ENCODE results near the gene TMEM187. TPM values are rescaled to one million over a fixed set of nuclear protein-coding genes. Genes with fewer than 3 reads are reported as not detected.

TMEM187 gene
- total RNA-seq, 2 donors from 2014 or later, result 4.8 to 8.1 TPM

- Mint-ChIP-seq H3K27me3 (ENCODE audit: insufficient read depth) (no peaks in the 10 kb centered on the region), H3K9me3 (peaks cover 62% of the 10 kb centered on the region), H3K36me3 (ENCODE audit: low read depth) (no peaks in the 10 kb centered on the region), H3K4me1 (no peaks in the 10 kb centered on the region), H3K27ac (no peak overlapping the region), H3K4me3 (no peak overlapping the region)
- Histone ChIP-seq H3K9ac (ENCODE audit: extremely low read depth, low read length, poor library complexity, severe bottlenecking) (no peak overlapping the region), H3K27ac (ENCODE audit: low read depth, low read length) (no peak overlapping the region), H3K4me1 (ENCODE audit: control insufficient read depth, insufficient read depth, low read length) (no peaks in the 10 kb centered on the region), H3K4me3 (ENCODE audit: low read length) (no peak overlapping the region), H3K36me3 (ENCODE audit: control insufficient read depth, insufficient read depth, low read length) (no peaks in the 10 kb centered on the region), H3K9me3 (ENCODE audit: control insufficient read depth, low read length) (no peaks in the 10 kb centered on the region), H3K27me3 (ENCODE audit: control insufficient read depth, insufficient read depth, low read length, poor library complexity, severe bottlenecking) (no peaks in the 10 kb centered on the region)
- 100% methylated on average over 2 of the region's 3 CpGs; no CpG with 5 or more reads in 1 of the 2 experiments for WGBS, 2 experiments (ENCODE audit: insufficient coverage in 1 of 2, insufficient read length in 1 of 2)
- DNase-seq, result no peak
- no peak for TF ChIP-seq CTCF (conservative IDR thresholded peaks at IDR 0.05)
Measured at GRCh38 chrX:153991013-153991580, 18.5 kb downstream of the TMEM187 start.

DNA sequence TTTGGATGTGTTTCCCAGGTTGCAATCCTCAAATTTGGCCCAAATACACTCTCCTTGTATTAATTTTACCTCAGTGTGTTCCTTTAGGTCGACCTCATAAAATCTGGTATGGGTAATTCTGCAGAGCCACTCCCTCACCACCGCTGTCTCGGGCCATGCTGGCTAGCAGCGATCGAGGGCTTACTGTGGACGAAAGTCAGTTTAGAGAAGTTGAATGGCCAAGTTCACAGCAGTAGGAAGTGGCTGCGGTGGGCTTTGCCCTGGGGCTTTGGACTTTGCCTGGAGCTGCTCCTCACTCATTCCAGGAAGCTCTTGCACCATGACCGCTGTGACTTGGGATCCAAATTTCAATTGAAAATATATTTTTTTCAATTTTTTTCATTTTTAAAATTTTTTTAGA is 19.6 kb downstream of the TMEM187 start:
- TF ChIP-seq CTCF (conservative IDR thresholded peaks at IDR 0.05), result no peak
- DNase-seq, result no peak
- H3K36me3 Mint-ChIP-seq (ENCODE audit: low read depth), result no peaks in the 10 kb centered on the region

GRCh38 chrX:153993079-153993478 is 20.5 kb downstream of the TMEM187 start:
- H3K27ac ChIP-seq (ENCODE audit: low read depth, low read length), result no peak overlapping the region
- DNase-seq, result no peak
- Mint-ChIP-seq H3K4me1 (no peaks in the 10 kb centered on the region), H3K4me3 (no peak overlapping the region), H3K36me3 (ENCODE audit: low read depth) (no peaks in the 10 kb centered on the region), H3K27me3 (ENCODE audit: insufficient read depth) (no peaks in the 10 kb centered on the region), H3K9me3 (peaks cover 64% of the 10 kb centered on the region), H3K27ac (no peak overlapping the region)
- no peak overlapping the region for H3K4me3 ChIP-seq (ENCODE audit: low read length)
- no peaks in the 10 kb centered on the region for H3K27me3 ChIP-seq (ENCODE audit: control insufficient read depth, insufficient read depth, low read length, poor library complexity, severe bottlenecking)
- no peak overlapping the region for H3K9ac ChIP-seq (ENCODE audit: extremely low read depth, low read length, poor library complexity, severe bottlenecking)
- no peaks in the 10 kb centered on the region for H3K36me3 ChIP-seq (ENCODE audit: control insufficient read depth, insufficient read depth, low read length)
- WGBS, 2 experiments (ENCODE audit: insufficient coverage in 1 of 2, insufficient read length in 1 of 2), result 91% methylated on average over 11 of the region's 12 CpGs; no CpG with 5 or more reads in 1 of the 2 experiments
- no peaks in the 10 kb centered on the region for H3K9me3 ChIP-seq (ENCODE audit: control insufficient read depth, low read length)
- no peak for TF ChIP-seq CTCF (conservative IDR thresholded peaks at IDR 0.05)
- H3K4me1 ChIP-seq (ENCODE audit: control insufficient read depth, insufficient read depth, low read length), result no peaks in the 10 kb centered on the region

More for the DNA sequence above, 19.6 kb downstream of the TMEM187 start:
- Histone ChIP-seq H3K36me3 (ENCODE audit: control insufficient read depth, insufficient read depth, low read length) (no peaks in the 10 kb centered on the region), H3K4me3 (ENCODE audit: low read length) (no peak overlapping the region), H3K9ac (ENCODE audit: extremely low read depth, low read length, poor library complexity, severe bottlenecking) (no peak overlapping the region), H3K4me1 (ENCODE audit: control insufficient read depth, insufficient read depth, low read length) (no peaks in the 10 kb centered on the region), H3K9me3 (ENCODE audit: control insufficient read depth, low read length) (no peaks in the 10 kb centered on the region), H3K27ac (ENCODE audit: low read depth, low read length) (no peak overlapping the region), H3K27me3 (ENCODE audit: control insufficient read depth, insufficient read depth, low read length, poor library complexity, severe bottlenecking) (no peaks in the 10 kb centered on the region)
- Mint-ChIP-seq H3K9me3 (peaks cover 64% of the 10 kb centered on the region), H3K4me3 (no peak overlapping the region), H3K27me3 (ENCODE audit: insufficient read depth) (no peaks in the 10 kb centered on the region), H3K27ac (no peak overlapping the region), H3K4me1 (no peaks in the 10 kb centered on the region)
- 96 to 100% methylated on average over 1 to 7 of the region's 8 CpGs for WGBS, 2 experiments (ENCODE audit: insufficient coverage in 1 of 2, insufficient read length in 1 of 2)
